GM21717 (cell line): Measurements from ENCODE around the gene ZAP70.

Experiments
- ATAC-seq: cut with Tn5 transposase; IDR thresholded peaks from one replicate; pipeline ENCODE4 v1.9.1; 2021; ENCODE audit warnings: mild to moderate bottlenecking, moderate library complexity; ENCODE audit not compliant: unreplicated experiment

ZAP70 gene

DNA sequence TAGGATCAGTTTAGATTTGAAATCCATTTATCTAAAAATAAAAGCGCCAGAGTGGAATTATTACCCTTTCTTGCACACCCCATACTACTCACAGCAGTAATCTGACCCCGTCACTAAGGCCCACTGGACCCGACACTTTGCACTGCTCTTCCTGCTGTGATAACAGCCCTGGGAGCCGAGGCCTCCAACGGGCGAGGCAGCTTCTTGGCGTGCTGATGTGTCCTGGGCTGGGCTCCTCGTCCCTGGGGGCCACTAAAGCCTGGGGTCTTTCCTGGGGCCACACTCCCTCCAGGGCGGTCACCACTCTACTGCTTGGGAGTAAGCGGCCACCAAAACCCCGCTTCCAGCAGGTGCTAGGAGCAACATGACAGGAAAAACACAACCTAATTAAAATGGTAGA lies 61.7 kb downstream of the ZAP70 start:
- no peak for ATAC-seq

DNA sequence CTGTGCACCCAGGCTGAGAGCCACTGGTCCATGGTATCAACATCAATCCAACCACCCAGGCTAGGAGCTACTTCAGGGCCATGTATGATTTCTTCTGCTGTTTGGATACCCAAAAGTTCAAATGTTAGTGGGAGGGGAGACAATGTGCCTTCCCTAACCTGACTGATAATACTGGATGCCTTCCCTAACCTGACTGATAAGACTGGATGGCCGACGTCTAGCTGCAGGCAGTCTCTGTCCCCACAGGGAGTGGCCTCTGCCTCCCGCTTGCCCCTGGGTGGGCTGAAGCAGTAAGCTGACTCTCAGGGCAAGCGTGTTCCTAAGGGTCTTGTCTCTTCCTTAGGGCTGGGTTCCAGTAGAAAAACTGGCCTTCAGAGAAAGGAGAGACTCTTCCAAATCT lies 65.8 kb downstream of the ZAP70 start:
- no peak for ATAC-seq

DNA sequence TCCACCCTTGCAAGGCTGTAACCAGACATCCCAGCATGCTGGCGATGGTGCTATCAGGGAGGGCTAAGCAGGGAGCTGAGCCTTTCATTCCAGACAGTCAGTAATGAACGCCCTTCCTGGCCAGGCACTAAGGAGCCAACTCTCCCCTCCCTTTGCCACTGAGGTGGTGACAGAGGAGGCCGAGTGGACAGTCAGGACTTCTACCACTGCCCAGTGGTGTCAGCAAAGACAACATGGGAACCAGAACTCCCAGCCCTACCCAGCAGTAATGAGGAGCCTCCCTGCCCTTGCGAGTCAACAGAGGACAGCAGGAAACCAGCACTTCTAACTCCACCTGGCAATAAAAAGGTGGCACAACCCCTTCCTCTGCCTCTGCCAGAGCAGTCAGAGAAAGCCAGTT lies 68.6 kb downstream of the ZAP70 start:
- no peak for ATAC-seq

- no peak for ATAC-seq
These were observed 71.6 kb downstream of the ZAP70 start for GRCh38 chr2:97784953-97785352.

- ATAC-seq = no peak
These were observed 72.4 kb downstream of the ZAP70 start for GRCh38 chr2:97785818-97786217.

DNA sequence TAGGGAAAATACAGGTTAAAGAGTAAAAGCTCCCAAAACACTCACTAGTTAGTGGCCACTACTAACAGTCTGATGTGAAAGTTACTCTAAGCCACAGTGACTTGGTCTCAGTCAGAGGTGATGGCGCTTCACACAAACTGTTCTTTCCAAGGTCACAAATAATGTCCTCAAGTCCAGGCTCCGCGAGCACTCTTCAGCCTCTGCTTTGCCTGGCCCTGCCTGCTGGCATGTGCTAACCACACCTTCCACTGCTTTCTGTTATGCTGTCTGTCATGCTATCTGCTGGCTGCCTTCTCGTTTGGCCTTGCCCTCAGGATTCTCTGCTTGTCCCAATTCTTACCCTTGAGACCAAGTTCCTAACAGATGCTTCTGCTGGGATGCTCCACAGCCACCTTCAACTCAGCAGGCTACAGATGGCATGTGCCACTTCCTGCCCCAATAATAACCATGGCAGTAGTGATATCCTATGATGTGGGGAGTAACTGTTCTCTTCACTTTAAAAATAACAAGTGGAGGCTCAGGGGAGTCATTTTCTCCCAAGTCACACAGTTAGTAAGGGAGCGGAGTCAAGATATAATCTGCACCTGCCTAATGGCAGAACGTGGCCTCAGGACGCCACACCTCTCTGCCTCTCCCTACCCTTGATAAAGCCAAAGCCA lies 75.7 kb downstream of the ZAP70 start:
- ATAC-seq = no peak
